ACC112 (cell line): ENCODE measurements around the gene CTIF.
"Not testable (repeated sequence)": the region's sequence is repeated elsewhere in the genome, so short reads cannot be mapped to it uniquely, and the experiment has no call there.

ENCODE experiments used
- H2AFZ ChIP-seq: fragments of 200-600 bp; sonication (generic); one replicate; pipeline ENCODE4 v1.6.0; 2017; ENCODE audit warnings: antibody characterized with exemption, low read length; ENCODE audit not compliant: unreplicated experiment
- H3K27ac ChIP-seq: fragments of 200-600 bp; sonication (generic); 2 replicates; pipeline ENCODE4 v1.5.1; 2014; ENCODE audit warnings: low read depth, mild to moderate bottlenecking, antibody characterized with exemption, low read length, moderate library complexity
- H3K27me3 ChIP-seq: fragments of 200-600 bp; sonication (generic); 2 replicates; pipeline ENCODE4 v1.6.1; 2014; ENCODE audit warnings: mild to moderate bottlenecking, antibody characterized with exemption, low read length, moderate library complexity, mixed read lengths; ENCODE audit not compliant: insufficient read depth
- H3K36me3 ChIP-seq: fragments of 200-600 bp; sonication (generic); 2 replicates; pipeline ENCODE4 v1.6.1; 2016; ENCODE audit warnings: mild to moderate bottlenecking, antibody characterized with exemption, low read length, moderate library complexity, mixed read lengths; ENCODE audit not compliant: insufficient read depth
- H3K4me1 ChIP-seq: fragments of 200-600 bp; sonication (generic); one replicate; pipeline ENCODE4 v1.6.1; 2016; ENCODE audit warnings: low read length, mixed read lengths; ENCODE audit not compliant: insufficient read depth, unreplicated experiment, control insufficient read depth
- H3K4me3 ChIP-seq: fragments of 200-600 bp; sonication (generic); 2 replicates; pipeline ENCODE4 v1.5.1; 2014; ENCODE audit warnings: mild to moderate bottlenecking, low read depth, low read length
- H3K79me2 ChIP-seq: fragments of 200-600 bp; sonication (generic); one replicate; pipeline ENCODE4 v1.6.0; 2016; ENCODE audit warnings: low read length; ENCODE audit not compliant: control insufficient read depth, unreplicated experiment, insufficient read depth

Gene CTIF

DNA sequence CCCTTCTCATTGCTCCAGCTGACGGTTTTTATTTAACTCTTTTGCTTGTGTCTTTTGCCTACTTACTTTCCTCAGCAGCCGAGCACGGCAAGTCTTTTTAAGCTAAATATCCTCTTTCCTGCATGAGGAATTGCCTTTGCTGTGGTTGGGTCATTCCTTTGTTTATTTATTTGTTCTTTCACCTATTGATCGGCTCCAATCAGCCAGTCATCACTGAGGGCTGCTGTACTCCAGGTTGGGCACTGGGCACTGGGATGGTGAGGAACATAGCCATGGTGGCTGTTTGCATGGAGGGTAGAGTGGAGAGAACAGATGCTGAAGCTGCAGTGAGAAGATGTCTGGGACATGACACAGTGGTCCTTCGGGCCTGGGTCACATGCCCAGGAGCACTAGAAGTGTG is 105.2 kb downstream of the CTIF start:
- peaks cover 10% of the 10 kb centered on the region for H3K36me3 ChIP-seq
- H3K79me2 ChIP-seq: peaks cover 9% of the 10 kb centered on the region

GRCh38 chr18:48645427-48646002 is 106.7 kb downstream of the CTIF start:
- Histone ChIP-seq H3K79me2 (peaks cover 9% of the 10 kb centered on the region), H3K36me3 (peaks cover 10% of the 10 kb centered on the region), H3K27ac (no peak overlapping the region), H2AFZ (no peak overlapping the region), H3K4me3 (no peak overlapping the region), H3K27me3 (no peaks in the 10 kb centered on the region), H3K4me1 (peaks cover 11% of the 10 kb centered on the region)

More for the DNA sequence above, 105.2 kb downstream of the CTIF start:
- Histone ChIP-seq H3K27ac (no peak overlapping the region), H3K4me3 (no peak overlapping the region), H2AFZ (no peak overlapping the region), H3K27me3 (no peaks in the 10 kb centered on the region), H3K4me1 (peaks cover 17% of the 10 kb centered on the region)

- H3K36me3 ChIP-seq: peaks cover 5% of the 10 kb centered on the region
- no peaks in the 10 kb centered on the region for H3K79me2 ChIP-seq
- H2AFZ ChIP-seq: no peak overlapping the region
- no peak overlapping the region for H3K4me3 ChIP-seq
- H3K27me3 ChIP-seq: no peaks in the 10 kb centered on the region
- H3K27ac ChIP-seq: no peak overlapping the region
- H3K4me1 ChIP-seq: no peaks in the 10 kb centered on the region
These were observed 108.1 kb downstream of the CTIF start for GRCh38 chr18:48646976-48647375.

DNA sequence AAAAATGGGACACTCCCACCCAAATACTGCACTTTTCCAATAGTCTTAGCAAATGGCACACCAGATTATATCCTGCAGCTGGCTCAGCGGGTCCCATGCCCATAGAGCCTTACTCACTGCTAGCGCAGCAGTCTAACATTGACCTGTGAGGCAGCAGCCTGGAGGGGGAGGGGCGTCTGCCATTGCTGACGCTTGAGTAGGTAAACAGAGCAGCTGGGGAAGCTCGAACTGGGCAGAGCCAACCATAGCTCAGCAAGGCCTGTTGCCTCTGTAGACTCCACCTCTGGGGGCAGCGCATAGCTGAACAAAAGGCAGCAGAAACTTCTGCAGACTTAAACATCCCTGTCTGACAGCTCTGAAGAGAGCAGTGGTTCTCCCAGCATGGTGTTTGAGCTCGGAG is 110.4 kb downstream of the CTIF start:
- no peaks in the 10 kb centered on the region for H3K79me2 ChIP-seq
- no peaks in the 10 kb centered on the region for H3K27me3 ChIP-seq
- H3K27ac ChIP-seq: no peak overlapping the region
- no peak overlapping the region for H2AFZ ChIP-seq
- no peaks in the 10 kb centered on the region for H3K36me3 ChIP-seq
- no peaks in the 10 kb centered on the region for H3K4me1 ChIP-seq
- no peak overlapping the region for H3K4me3 ChIP-seq

DNA sequence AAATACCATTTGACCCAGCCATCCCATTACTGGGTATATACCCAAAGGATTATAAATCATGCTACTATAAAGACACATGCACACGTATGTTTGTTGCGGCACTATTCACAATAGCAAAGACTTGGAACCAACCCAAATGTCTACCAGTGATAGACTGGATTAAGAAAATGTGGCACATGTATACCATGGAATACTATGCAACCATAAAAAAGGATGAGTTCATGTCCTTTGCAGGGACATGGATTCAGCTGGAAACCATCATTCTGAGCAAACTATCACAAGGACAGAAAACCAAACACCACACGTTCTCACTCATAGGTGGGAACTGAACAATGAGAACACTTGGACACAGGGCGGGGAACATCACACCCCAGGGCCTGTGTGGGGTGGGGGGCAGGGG is 115.8 kb downstream of the CTIF start:
- H3K4me3 ChIP-seq, H2AFZ ChIP-seq, H3K36me3 ChIP-seq, H3K27me3 ChIP-seq, H3K79me2 ChIP-seq, H3K27ac ChIP-seq: not testable (repeated sequence)
- peaks cover 14% of the 10 kb centered on the region for H3K4me1 ChIP-seq

GRCh38 chr18:48655508-48655907 is 116.7 kb downstream of the CTIF start:
- Histone ChIP-seq H3K36me3 (no peaks in the 10 kb centered on the region), H3K4me3 (no peak overlapping the region), H3K4me1 (peaks cover 17% of the 10 kb centered on the region), H3K27me3 (no peaks in the 10 kb centered on the region), H3K79me2 (no peaks in the 10 kb centered on the region), H3K27ac (no peak overlapping the region), H2AFZ (no peak overlapping the region)

DNA sequence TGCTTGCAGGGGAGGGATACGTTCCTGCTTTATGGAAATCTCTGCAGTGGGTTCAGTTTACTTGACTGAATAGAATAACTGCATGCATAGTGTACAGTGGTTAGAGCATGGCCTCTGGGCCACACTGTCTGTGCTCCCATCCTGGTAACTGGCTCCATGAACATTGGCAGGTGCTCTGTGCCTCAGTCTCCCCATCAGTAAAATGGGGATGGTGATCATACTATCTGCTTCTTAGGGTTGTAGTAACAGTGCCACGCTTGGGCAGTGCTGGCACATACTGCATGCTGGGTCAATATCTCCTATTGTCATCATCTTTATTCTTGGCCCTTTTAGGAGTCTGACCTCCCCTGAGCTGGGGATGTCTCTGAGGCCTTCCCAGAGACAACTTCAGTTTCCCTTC is 117.3 kb downstream of the CTIF start:
- H3K79me2 ChIP-seq: peaks cover 4% of the 10 kb centered on the region

DNA sequence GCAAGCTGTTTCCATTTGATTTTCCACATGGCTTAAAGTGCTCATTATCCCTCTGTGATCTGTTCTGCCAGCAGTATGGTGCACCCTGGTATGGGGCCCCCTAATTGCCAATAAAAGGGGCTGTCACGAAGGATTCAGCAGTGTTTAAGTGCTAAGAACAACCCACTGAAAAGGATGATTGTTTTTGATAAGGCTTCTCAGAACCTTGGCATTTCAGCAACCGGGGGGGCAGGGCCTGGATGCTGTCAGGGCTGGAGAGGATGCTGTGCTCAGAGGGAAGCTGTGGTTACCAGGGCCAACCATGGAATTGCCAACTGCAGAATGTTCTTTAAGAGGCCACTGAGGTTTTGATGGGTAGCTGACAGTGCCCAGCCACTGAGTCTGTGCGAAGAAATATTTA is 117.8 kb downstream of the CTIF start:
- Histone ChIP-seq H3K36me3 (no peaks in the 10 kb centered on the region), H3K27me3 (no peaks in the 10 kb centered on the region), H2AFZ (no peak overlapping the region), H3K27ac (peak overlapping the region; percentile 8; the same call in 1 of the 2 replicates), H3K79me2 (peaks cover 4% of the 10 kb centered on the region), H3K4me3 (no peak overlapping the region), H3K4me1 (peaks cover 28% of the 10 kb centered on the region)

More for the DNA sequence above, 117.3 kb downstream of the CTIF start:
- Histone ChIP-seq H3K4me1 (peaks cover 24% of the 10 kb centered on the region), H3K36me3 (no peaks in the 10 kb centered on the region), H3K4me3 (no peak overlapping the region), H2AFZ (no peak overlapping the region), H3K27ac (no peak overlapping the region), H3K27me3 (no peaks in the 10 kb centered on the region)

GRCh38 chr18:48657447-48658120 is 118.8 kb downstream of the CTIF start:
- Histone ChIP-seq H3K4me3 (no peak overlapping the region), H3K79me2 (peaks cover 4% of the 10 kb centered on the region), H3K27ac (no peak overlapping the region), H3K4me1 (peaks cover 38% of the 10 kb centered on the region), H3K27me3 (no peaks in the 10 kb centered on the region), H2AFZ (no peak overlapping the region), H3K36me3 (no peaks in the 10 kb centered on the region)

DNA sequence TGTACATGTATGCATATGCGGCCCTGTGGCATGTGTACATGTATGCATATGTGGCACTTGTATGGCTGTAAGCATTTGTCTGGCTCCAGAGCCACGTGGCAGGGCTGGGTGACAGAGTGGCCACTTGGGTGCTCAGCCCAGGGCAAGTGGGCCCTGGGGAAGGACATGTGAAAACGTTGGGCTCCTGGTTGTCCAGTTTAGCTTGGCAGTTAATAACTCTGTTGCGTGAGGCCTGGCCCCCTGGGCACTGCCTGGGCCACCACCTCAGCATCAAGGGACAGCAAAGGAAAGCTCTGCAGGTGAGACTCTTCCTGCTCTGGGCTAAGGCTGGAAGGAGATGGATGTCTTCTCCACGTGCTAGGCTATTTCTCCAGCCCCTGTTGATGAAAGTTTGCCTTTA is 119.9 kb downstream of the CTIF start:
- peaks cover 4% of the 10 kb centered on the region for H3K79me2 ChIP-seq
- H3K4me1 ChIP-seq: peaks cover 41% of the 10 kb centered on the region
- H2AFZ ChIP-seq: no peak overlapping the region
- no peaks in the 10 kb centered on the region for H3K36me3 ChIP-seq
- H3K27ac ChIP-seq: no peak overlapping the region
- H3K4me3 ChIP-seq: no peak overlapping the region
- H3K27me3 ChIP-seq: no peaks in the 10 kb centered on the region
